GM18951 (cell line): ENCODE results near the gene EPG5.
"Not testable (repeated sequence)": the region's sequence is repeated elsewhere in the genome, so short reads cannot be mapped to it uniquely, and the experiment has no call there.

ENCODE experiments used
- POLR2A ChIP-seq: IDR thresholded peaks from 4 replicates; pipeline ENCODE4 v1.6.1; 2011; ENCODE audit warnings: mild to moderate bottlenecking; ENCODE audit not compliant: insufficient read length, insufficient read depth; ENCODE audit errors: extremely low read depth
- in situ Hi-C: fragments of 300-500 bp; cut with MboI; formaldehyde crosslinking; loops from one replicate; pipeline ENCODE4 v1.12.0; 2022; ENCODE audit warnings: low sequenced_read_pairs, mixed read lengths, inconsistent platforms; ENCODE audit not compliant: unreplicated experiment

The EPG5 gene

GRCh38 chr18:45854036-45854586 is 113.0 kb downstream of the EPG5 start:
- in situ Hi-C loops = no loop called here
- no peak for TF ChIP-seq POLR2A

GRCh38 chr18:45852631-45853030 is 114.5 kb downstream of the EPG5 start:
- TF ChIP-seq POLR2A = no peak
- in situ Hi-C loops = no loop called here

GRCh38 chr18:45851161-45851925 is 115.8 kb downstream of the EPG5 start:
- TF ChIP-seq POLR2A = no peak
- in situ Hi-C loops = no loop called here

GRCh38 chr18:45850021-45850420 is 117.1 kb downstream of the EPG5 start:
- no peak for TF ChIP-seq POLR2A
- in situ Hi-C loops = no loop called here

- no peak for TF ChIP-seq POLR2A
- in situ Hi-C loops = no loop called here
These were observed 117.6 kb downstream of the EPG5 start for GRCh38 chr18:45849529-45849928.

GRCh38 chr18:45848643-45849042 is 118.5 kb downstream of the EPG5 start:
- in situ Hi-C loops = not testable (repeated sequence)

GRCh38 chr18:45847119-45847518 is 120.0 kb downstream of the EPG5 start:
- TF ChIP-seq POLR2A = no peak
- in situ Hi-C loops = no loop called here

GRCh38 chr18:45845410-45845809 is 121.7 kb downstream of the EPG5 start:
- TF ChIP-seq POLR2A = no peak
- in situ Hi-C loops = no loop called here

GRCh38 chr18:45844938-45845337 is 122.2 kb downstream of the EPG5 start:
- no peak for TF ChIP-seq POLR2A
- in situ Hi-C loops = no loop called here

GRCh38 chr18:45843019-45843418 is 124.1 kb downstream of the EPG5 start:
- no peak for TF ChIP-seq POLR2A
- in situ Hi-C loops = no loop called here

GRCh38 chr18:45841765-45842442 is 125.2 kb downstream of the EPG5 start:
- in situ Hi-C loops = no loop called here
- no peak for TF ChIP-seq POLR2A

- in situ Hi-C loops = no loop called here
- TF ChIP-seq POLR2A = no peak
These were observed 125.9 kb downstream of the EPG5 start for GRCh38 chr18:45841060-45841764.
